GM12872 (cell line): ENCODE data around the gene FAM153A.
"Not testable (repeated sequence)": the region's sequence is repeated elsewhere in the genome, so short reads cannot be mapped to it uniquely, and the experiment has no call there.

Experiments used
- CTCF ChIP-seq: IDR thresholded peaks from 3 replicates; pipeline ENCODE4 v1.5.1; 2011; ENCODE audit warnings: low read depth, mild to moderate bottlenecking, low read length, moderate library complexity; ENCODE audit not compliant: insufficient read depth

Gene FAM153A

GRCh38 chr5:177782792-177783633 lies at the start of gene FAM153A:
Gene FAM153A, minus strand, starts transcription at chr5:177782899.
- not testable (repeated sequence) for TF ChIP-seq CTCF
